ENCODE measurements around the gene BSPRY. TPM values are rescaled to one million over a fixed set of nuclear protein-coding genes. Genes with fewer than 3 reads are reported as not detected.

Gene BSPRY
- total and polyA plus RNA-seq, 2 of the 13 experiments (the other 11 are each of a cell fraction or from before 2014, with no cell fraction given), result 0.09 to 0.26 TPM

DNA sequence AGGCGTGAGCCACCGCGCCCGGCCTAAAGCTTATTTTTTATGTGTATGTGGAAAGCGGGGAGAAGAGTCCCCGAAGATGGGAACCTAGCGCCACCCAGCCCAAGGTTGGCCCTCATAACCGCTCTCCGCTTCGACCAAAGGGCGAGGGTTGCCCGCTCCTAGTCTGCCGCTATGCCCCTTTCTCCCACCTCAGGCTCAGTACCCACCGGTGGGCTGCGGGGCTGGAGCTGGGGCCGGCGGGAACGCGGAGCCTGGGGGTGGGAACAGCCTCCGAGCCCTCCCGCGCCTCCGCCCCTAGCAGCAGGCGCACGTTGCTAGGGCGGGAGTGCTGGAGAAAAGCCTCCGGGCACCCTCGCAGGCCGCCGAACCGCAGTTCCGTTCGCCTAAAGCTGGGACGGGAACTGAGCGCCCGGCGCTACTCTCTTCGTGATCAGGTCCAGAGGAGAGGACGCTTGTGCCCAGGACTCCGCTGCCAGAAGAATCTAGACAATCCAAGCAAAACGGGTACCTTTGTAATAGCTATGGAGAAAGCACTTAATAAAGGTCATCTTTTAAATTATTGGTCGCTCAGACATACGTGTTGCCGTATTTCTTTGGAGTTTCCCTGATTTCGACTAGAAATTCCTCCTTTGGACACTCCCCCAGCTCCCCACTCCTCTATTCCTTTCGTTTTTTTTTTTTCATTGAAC is 9.2 kb upstream of the BSPRY start, which contains the start of gene WDR31 (continued):
- no peak for TF ChIP-seq LCORL (IDR thresholded peaks at IDR 0.05)
- TF ChIP-seq LCORL (CRISPR knock-in tag; IDR thresholded peaks at IDR 0.05), result peak; percentile 83
- 0 out of 2 replicates have a peak, but pooled peaks have one; percentile 59 for TF ChIP-seq ZNF30 (CRISPR knock-in tag; IDR thresholded peaks at IDR 0.05)
- TF ChIP-seq ZBTB7A (CRISPR knock-in tag; IDR thresholded peaks at IDR 0.05), result peak; percentile 94
- no peak for TF ChIP-seq HOXA7 (CRISPR knock-in tag; IDR thresholded peaks at IDR 0.05)
- TF ChIP-seq, protein P1, sequence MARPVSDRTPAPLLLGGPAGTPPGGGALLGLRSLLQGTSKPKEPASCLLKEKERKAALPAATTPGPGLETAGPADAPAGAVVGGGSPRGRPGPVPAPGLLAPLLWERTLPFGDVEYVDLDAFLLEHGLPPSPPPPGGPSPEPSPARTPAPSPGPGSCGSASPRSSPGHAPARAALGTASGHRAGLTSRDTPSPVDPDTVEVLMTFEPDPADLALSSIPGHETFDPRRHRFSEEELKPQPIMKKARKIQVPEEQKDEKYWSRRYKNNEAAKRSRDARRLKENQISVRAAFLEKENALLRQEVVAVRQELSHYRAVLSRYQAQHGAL (CRISPR knock-in tag; IDR thresholded peaks at IDR 0.05; ENCODE audit: not compliant biosample characterization), result no peak
- TF ChIP-seq, protein P2, sequence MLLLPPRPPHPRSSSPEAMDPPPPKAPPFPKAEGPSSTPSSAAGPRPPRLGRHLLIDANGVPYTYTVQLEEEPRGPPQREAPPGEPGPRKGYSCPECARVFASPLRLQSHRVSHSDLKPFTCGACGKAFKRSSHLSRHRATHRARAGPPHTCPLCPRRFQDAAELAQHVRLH (CRISPR knock-in tag; IDR thresholded peaks at IDR 0.05; ENCODE audit: borderline replicate concordance, low read depth), result peak; percentile 59; the same call in 1 of the 2 replicates
- peak; percentile 36; the same call in 1 of the 2 replicates for TF ChIP-seq GATA4 (IDR thresholded peaks at IDR 0.05; ENCODE audit: borderline replicate concordance, low read depth)
- TF ChIP-seq SIX4 (CRISPR knock-in tag; IDR thresholded peaks at IDR 0.05), result peak; percentile 49; the same call in 1 of the 2 replicates
- TF ChIP-seq FOXC1 (CRISPR knock-in tag; IDR thresholded peaks at IDR 0.05; ENCODE audit: borderline replicate concordance), result peak; percentile 65; the same call in 1 of the 2 replicates
- TF ChIP-seq TCF12 (IDR thresholded peaks at IDR 0.05), result no peak
- no peak for TF ChIP-seq TCF12 (CRISPR knock-in tag; IDR thresholded peaks at IDR 0.05)
- TF ChIP-seq IRX3 (CRISPR knock-in tag; IDR thresholded peaks at IDR 0.05; ENCODE audit: borderline replicate concordance, low read depth), result 0 out of 2 replicates have a peak, but pooled peaks have one; percentile 34
- peak; percentile 62 for TF ChIP-seq SKI (IDR thresholded peaks at IDR 0.05; ENCODE audit: partially characterized antibody)
- TF ChIP-seq HDAC2 (CRISPR knock-in tag; IDR thresholded peaks at IDR 0.05), result peak; percentile 87
- TF ChIP-seq NR2F6 (IDR thresholded peaks at IDR 0.05), result no peak
- peak; percentile 61; the same call in 1 of the 2 replicates for TF ChIP-seq NR2F6 (CRISPR knock-in tag; IDR thresholded peaks at IDR 0.05)
- TF ChIP-seq, protein P3, sequence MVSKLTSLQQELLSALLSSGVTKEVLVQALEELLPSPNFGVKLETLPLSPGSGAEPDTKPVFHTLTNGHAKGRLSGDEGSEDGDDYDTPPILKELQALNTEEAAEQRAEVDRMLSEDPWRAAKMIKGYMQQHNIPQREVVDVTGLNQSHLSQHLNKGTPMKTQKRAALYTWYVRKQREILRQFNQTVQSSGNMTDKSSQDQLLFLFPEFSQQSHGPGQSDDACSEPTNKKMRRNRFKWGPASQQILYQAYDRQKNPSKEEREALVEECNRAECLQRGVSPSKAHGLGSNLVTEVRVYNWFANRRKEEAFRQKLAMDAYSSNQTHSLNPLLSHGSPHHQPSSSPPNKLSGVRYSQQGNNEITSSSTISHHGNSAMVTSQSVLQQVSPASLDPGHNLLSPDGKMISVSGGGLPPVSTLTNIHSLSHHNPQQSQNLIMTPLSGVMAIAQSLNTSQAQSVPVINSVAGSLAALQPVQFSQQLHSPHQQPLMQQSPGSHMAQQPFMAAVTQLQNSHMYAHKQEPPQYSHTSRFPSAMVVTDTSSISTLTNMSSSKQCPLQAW (CRISPR knock-in tag; IDR thresholded peaks at IDR 0.05), result peak; percentile 78
- TF ChIP-seq, protein P4, sequence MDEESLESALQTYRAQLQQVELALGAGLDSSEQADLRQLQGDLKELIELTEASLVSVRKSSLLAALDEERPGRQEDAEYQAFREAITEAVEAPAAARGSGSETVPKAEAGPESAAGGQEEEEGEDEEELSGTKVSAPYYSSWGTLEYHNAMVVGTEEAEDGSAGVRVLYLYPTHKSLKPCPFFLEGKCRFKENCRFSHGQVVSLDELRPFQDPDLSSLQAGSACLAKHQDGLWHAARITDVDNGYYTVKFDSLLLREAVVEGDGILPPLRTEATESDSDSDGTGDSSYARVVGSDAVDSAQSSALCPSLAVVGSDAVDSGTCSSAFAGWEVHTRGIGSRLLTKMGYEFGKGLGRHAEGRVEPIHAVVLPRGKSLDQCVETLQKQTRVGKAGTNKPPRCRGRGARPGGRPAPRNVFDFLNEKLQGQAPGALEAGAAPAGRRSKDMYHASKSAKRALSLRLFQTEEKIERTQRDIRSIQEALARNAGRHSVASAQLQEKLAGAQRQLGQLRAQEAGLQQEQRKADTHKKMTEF (CRISPR knock-in tag; IDR thresholded peaks at IDR 0.05), result peak; percentile 94
- TF ChIP-seq ZNF556 (CRISPR knock-in tag; IDR thresholded peaks at IDR 0.05; ENCODE audit: borderline replicate concordance), result peak; percentile 92
- TF ChIP-seq ZNF468 (CRISPR knock-in tag; IDR thresholded peaks at IDR 0.05), result 0 out of 2 replicates have a peak, but pooled peaks have one; percentile 64
- no peak for TF ChIP-seq ZNF713 (CRISPR knock-in tag; IDR thresholded peaks at IDR 0.05)
- 0 out of 2 replicates have a peak, but pooled peaks have one; percentile 64 for TF ChIP-seq ZNF850 (CRISPR knock-in tag; conservative IDR thresholded peaks at IDR 0.05)
- peak; percentile 64 for TF ChIP-seq AHR (CRISPR knock-in tag; IDR thresholded peaks at IDR 0.05)
- TF ChIP-seq, protein P5, sequence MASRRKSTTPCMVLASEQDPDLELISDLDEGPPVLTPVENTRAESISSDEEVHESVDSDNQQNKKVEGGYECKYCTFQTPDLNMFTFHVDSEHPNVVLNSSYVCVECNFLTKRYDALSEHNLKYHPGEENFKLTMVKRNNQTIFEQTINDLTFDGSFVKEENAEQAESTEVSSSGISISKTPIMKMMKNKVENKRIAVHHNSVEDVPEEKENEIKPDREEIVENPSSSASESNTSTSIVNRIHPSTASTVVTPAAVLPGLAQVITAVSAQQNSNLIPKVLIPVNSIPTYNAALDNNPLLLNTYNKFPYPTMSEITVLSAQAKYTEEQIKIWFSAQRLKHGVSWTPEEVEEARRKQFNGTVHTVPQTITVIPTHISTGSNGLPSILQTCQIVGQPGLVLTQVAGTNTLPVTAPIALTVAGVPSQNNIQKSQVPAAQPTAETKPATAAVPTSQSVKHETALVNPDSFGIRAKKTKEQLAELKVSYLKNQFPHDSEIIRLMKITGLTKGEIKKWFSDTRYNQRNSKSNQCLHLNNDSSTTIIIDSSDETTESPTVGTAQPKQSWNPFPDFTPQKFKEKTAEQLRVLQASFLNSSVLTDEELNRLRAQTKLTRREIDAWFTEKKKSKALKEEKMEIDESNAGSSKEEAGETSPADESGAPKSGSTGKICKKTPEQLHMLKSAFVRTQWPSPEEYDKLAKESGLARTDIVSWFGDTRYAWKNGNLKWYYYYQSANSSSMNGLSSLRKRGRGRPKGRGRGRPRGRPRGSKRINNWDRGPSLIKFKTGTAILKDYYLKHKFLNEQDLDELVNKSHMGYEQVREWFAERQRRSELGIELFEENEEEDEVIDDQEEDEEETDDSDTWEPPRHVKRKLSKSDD (CRISPR knock-in tag; IDR thresholded peaks at IDR 0.05; ENCODE audit: low read depth), result peak; percentile 87
